Measurements from ENCODE around the gene CWC22. TPM values are rescaled to one million over a fixed set of nuclear protein-coding genes. Genes with fewer than 3 reads are reported as not detected.

Gene CWC22
- total RNA-seq, 4 donors from 2014 or later = 20.3 to 27.9 (median 25.5) TPM

- Histone ChIP-seq H3K4me3 (no peak overlapping the region), H3K27ac (replicated peaks in 1 of 4) (no peak overlapping the region), H3K36me3 (no peaks in the 10 kb centered on the region), H3K4me1 (peaks cover 0 to under 1% (median 0%) of the 10 kb centered on the region in 4 donors), H3K9me3 (peaks cover 0 to 8% (median 4%) of the 10 kb centered on the region in 4 donors), H3K27me3 (no peaks in the 10 kb centered on the region)
- intact Hi-C loops (cut with DNase I) = no loop called here
- no peak for TF ChIP-seq CTCF (IDR thresholded peaks at IDR 0.05)
- TF ChIP-seq POLR2A (IDR thresholded peaks at IDR 0.05; ENCODE audit: low read depth) = no peak
- no peak for TF ChIP-seq POLR2AphosphoS5 (IDR thresholded peaks at IDR 0.05)
- TF ChIP-seq EP300 (IDR thresholded peaks at IDR 0.05) = no peak
- 77% methylated on average over 1 of the region's 1 CpG for WGBS
- no peak for DNase-seq (ENCODE audit: extremely low spot score)
Observed at GRCh38 chr2:179927041-179927440, 80.1 kb downstream of the CWC22 start.

GRCh38 chr2:179925713-179926112, 81.4 kb downstream of the CWC22 start:
- Histone ChIP-seq H3K9me3 (peaks cover 0 to 8% (median 4%) of the 10 kb centered on the region in 4 donors), H3K27me3 (no peaks in the 10 kb centered on the region), H3K4me3 (no peak overlapping the region), H3K4me1 (no peaks in the 10 kb centered on the region), H3K27ac (replicated peaks in 1 of 4) (no peak overlapping the region), H3K36me3 (no peaks in the 10 kb centered on the region)
- TF ChIP-seq POLR2AphosphoS5 (IDR thresholded peaks at IDR 0.05) (no peak), EP300 (IDR thresholded peaks at IDR 0.05) (no peak), POLR2A (IDR thresholded peaks at IDR 0.05; ENCODE audit: low read depth) (no peak), CTCF (IDR thresholded peaks at IDR 0.05) (no peak)
- no peak for DNase-seq (ENCODE audit: extremely low spot score)
- intact Hi-C loops (cut with DNase I) = no loop called here
- WGBS = 79% methylated on average over 2 of the region's 2 CpGs

GRCh38 chr2:179917272-179917671, 89.8 kb downstream of the CWC22 start:
- H3K36me3 ChIP-seq = no peaks in the 10 kb centered on the region
- no peaks in the 10 kb centered on the region for H3K9me3 ChIP-seq
- intact Hi-C loops (cut with DNase I) = no loop called here
- peaks cover 0 to 5% (median 0%) of the 10 kb centered on the region in 4 donors for H3K4me1 ChIP-seq
- H3K4me3 ChIP-seq = no peak overlapping the region
- H3K27ac ChIP-seq (replicated peaks in 1 of 4) = no peak overlapping the region
- TF ChIP-seq EP300 (IDR thresholded peaks at IDR 0.05) (no peak), POLR2A (IDR thresholded peaks at IDR 0.05; ENCODE audit: low read depth) (no peak), CTCF (IDR thresholded peaks at IDR 0.05) (no peak)
- H3K27me3 ChIP-seq = no peaks in the 10 kb centered on the region
- DNase-seq (ENCODE audit: extremely low spot score) = no peak

GRCh38 chr2:179915395-179915992, 91.6 kb downstream of the CWC22 start:
- Histone ChIP-seq H3K4me1 (peaks cover 0 to 5% (median 0%) of the 10 kb centered on the region in 4 donors), H3K36me3 (no peaks in the 10 kb centered on the region), H3K4me3 (no peak overlapping the region), H3K27ac (replicated peaks in 1 of 4) (no peak overlapping the region), H3K27me3 (no peaks in the 10 kb centered on the region), H3K9me3 (no peaks in the 10 kb centered on the region)
- TF ChIP-seq POLR2AphosphoS5 (IDR thresholded peaks at IDR 0.05) (no peak), EP300 (IDR thresholded peaks at IDR 0.05) (no peak), POLR2A (IDR thresholded peaks at IDR 0.05; ENCODE audit: low read depth) (no peak), CTCF (IDR thresholded peaks at IDR 0.05) (no peak)
- 83% methylated on average over 1 of the region's 1 CpG for WGBS
- DNase-seq (ENCODE audit: extremely low spot score) = no peak
- intact Hi-C loops (cut with DNase I) = no loop called here

GRCh38 chr2:179913809-179914208, 93.3 kb downstream of the CWC22 start:
- no peak for DNase-seq (ENCODE audit: extremely low spot score)
- Histone ChIP-seq H3K9me3 (no peaks in the 10 kb centered on the region), H3K4me1 (peaks cover 0 to 5% (median 0%) of the 10 kb centered on the region in 4 donors), H3K27ac (replicated peaks in 1 of 4) (no peak overlapping the region), H3K27me3 (no peaks in the 10 kb centered on the region), H3K36me3 (no peaks in the 10 kb centered on the region), H3K4me3 (no peak overlapping the region)
- TF ChIP-seq EP300 (IDR thresholded peaks at IDR 0.05) (no peak), POLR2AphosphoS5 (IDR thresholded peaks at IDR 0.05) (no peak), CTCF (IDR thresholded peaks at IDR 0.05) (no peak), POLR2A (IDR thresholded peaks at IDR 0.05; ENCODE audit: low read depth) (no peak)
- intact Hi-C loops (cut with DNase I) = no loop called here
- WGBS = 84% methylated on average over 4 of the region's 4 CpGs

Data from esophagus muscularis mucosa (tissue), 4 donors.